HG03196 (cell line): ENCODE measurements around the gene MAPKAP1.
"Not testable (repeated sequence)": the region's sequence is repeated elsewhere in the genome, so short reads cannot be mapped to it uniquely, and the experiment has no call there.

Source experiments
- ATAC-seq: cut with Tn5 transposase; IDR thresholded peaks from one replicate; pipeline ENCODE4 v1.9.1; 2021; ENCODE audit not compliant: unreplicated experiment

Gene MAPKAP1

GRCh38 chr9:125609744-125610143, 97.3 kb downstream of the MAPKAP1 start:
- no peak for ATAC-seq

- no peak for ATAC-seq
These were observed 98.4 kb downstream of the MAPKAP1 start for GRCh38 chr9:125608489-125609224.

- ATAC-seq: no peak
These were observed 102.8 kb downstream of the MAPKAP1 start for GRCh38 chr9:125604196-125604595.

- ATAC-seq: no peak
These were observed 103.5 kb downstream of the MAPKAP1 start for GRCh38 chr9:125603478-125604021.

GRCh38 chr9:125601961-125602360, 105.0 kb downstream of the MAPKAP1 start:
- ATAC-seq: no peak

- no peak for ATAC-seq
These were observed 106.8 kb downstream of the MAPKAP1 start for GRCh38 chr9:125600194-125600593.

GRCh38 chr9:125594223-125594610, 112.8 kb downstream of the MAPKAP1 start:
- ATAC-seq: no peak

- ATAC-seq: no peak
These were observed 113.3 kb downstream of the MAPKAP1 start for GRCh38 chr9:125593581-125594222.

- ATAC-seq: no peak
These were observed 115.1 kb downstream of the MAPKAP1 start for GRCh38 chr9:125591888-125592287.

- no peak for ATAC-seq
These were observed 115.8 kb downstream of the MAPKAP1 start for GRCh38 chr9:125591245-125591644.

- no peak for ATAC-seq
These were observed 117.7 kb downstream of the MAPKAP1 start for GRCh38 chr9:125589287-125589686.

GRCh38 chr9:125587819-125588460, 119.1 kb downstream of the MAPKAP1 start:
- no peak for ATAC-seq

GRCh38 chr9:125586172-125586511, 120.9 kb downstream of the MAPKAP1 start:
- no peak for ATAC-seq

- ATAC-seq: no peak
These were observed 121.4 kb downstream of the MAPKAP1 start for GRCh38 chr9:125585503-125586171.

GRCh38 chr9:125580701-125581286, 126.2 kb downstream of the MAPKAP1 start:
- no peak for ATAC-seq

- no peak for ATAC-seq
These were observed 127.7 kb downstream of the MAPKAP1 start for GRCh38 chr9:125579030-125579932.

GRCh38 chr9:125574126-125574877, 132.7 kb downstream of the MAPKAP1 start:
- ATAC-seq: no peak

- ATAC-seq: not testable (repeated sequence)
These were observed 134.5 kb downstream of the MAPKAP1 start for GRCh38 chr9:125572461-125572860.

GRCh38 chr9:125571824-125572223, 135.2 kb downstream of the MAPKAP1 start:
- not testable (repeated sequence) for ATAC-seq
